GM12801 (cell line): ENCODE results near the gene HMCN2.

Experiments
- TF ChIP-seq, protein P1 (sequence below): IDR thresholded peaks from one replicate; pipeline ENCODE4 v1.5.1; 2011; ENCODE audit warnings: control low read depth; ENCODE audit not compliant: insufficient read length; ENCODE audit errors: extremely low read depth

The HMCN2 gene

DNA sequence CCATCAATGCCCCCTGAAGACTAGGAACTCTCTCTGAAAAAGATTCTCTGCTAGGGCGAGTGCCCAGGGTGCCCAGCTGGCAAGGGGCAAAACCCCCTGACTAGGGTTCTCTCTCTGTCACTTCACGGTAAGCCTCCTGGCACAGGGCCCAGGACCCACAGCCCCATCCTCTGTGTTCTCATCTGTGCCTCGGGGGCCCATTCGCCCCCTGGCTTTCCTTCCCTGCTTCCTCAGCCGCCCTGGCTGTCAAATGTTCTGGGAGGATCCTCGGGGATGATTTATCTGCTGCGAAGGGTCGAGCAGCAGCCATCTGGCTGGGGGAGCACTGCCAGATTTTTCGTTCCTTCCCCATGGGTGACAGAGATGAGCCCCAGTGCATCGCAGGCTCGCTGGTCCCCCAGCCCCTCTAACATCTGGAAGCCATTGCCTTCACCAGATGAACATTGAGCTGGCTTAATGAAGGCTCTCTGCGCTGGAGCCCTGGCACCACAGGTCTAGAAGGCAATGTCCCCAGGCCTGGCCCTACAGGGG lies 24.2 kb downstream of the HMCN2 start:
- TF ChIP-seq, protein P1, sequence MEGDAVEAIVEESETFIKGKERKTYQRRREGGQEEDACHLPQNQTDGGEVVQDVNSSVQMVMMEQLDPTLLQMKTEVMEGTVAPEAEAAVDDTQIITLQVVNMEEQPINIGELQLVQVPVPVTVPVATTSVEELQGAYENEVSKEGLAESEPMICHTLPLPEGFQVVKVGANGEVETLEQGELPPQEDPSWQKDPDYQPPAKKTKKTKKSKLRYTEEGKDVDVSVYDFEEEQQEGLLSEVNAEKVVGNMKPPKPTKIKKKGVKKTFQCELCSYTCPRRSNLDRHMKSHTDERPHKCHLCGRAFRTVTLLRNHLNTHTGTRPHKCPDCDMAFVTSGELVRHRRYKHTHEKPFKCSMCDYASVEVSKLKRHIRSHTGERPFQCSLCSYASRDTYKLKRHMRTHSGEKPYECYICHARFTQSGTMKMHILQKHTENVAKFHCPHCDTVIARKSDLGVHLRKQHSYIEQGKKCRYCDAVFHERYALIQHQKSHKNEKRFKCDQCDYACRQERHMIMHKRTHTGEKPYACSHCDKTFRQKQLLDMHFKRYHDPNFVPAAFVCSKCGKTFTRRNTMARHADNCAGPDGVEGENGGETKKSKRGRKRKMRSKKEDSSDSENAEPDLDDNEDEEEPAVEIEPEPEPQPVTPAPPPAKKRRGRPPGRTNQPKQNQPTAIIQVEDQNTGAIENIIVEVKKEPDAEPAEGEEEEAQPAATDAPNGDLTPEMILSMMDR: no peak

DNA sequence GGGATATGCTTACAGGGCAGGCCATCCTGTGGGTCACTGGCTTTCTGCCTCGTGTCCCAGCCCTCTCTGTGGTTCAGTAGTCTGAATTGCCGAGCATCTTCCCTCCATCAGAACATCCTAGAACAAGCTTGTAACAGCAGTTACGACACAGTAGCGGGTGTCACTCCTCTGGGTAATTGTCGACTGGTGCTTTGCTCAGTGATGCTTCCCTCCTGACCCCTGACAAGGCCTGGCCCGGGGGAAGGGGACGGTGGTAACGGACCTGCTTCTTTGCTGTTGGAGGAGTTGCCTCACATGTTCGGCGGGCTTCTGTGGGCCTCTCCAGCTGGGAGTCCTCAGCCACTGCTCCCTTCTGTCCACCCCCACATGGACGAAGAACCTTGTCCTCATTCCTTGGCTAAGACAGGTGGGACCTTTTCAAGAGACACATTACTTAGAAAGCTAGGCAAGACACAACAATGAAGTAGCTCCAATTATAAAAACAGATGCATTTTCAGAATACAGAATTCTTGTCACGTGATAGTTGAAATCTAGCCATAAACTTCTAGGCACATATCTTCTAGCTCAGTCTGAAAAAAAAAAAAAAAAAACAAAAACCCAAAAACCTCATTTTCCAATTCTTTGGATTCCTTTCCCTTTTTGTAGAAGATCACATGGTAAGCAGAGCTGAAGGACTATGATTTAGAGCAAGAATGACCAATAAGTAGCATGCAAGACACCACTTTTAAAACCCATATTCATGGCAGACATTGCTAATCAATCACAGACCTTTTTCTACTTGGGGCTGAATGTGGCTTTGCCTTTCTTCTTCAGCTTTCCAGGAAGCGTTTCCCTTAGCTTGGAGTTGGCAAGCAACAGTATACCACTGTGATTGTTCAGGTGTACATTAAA lies 25.0 kb downstream of the HMCN2 start:
- TF ChIP-seq, protein P1: no peak

DNA sequence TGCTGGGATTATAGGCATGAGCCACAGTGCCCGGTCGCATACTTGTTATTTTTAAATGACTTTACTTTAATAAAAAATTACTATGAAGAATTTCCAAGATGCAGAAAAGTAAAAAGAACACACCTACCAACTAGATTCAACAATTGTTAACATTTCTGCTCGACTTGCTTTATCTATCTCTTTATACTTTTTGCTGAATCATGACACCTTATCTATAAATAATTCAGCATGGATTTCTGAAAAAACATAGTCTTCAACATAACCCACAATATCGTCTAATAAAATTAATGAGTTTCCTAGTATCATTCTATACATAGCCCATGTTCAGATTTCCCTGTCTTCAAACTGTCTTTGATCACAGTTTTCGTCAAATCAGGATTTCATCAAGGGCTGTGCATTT lies 25.9 kb downstream of the HMCN2 start:
- TF ChIP-seq, protein P1: no peak

DNA sequence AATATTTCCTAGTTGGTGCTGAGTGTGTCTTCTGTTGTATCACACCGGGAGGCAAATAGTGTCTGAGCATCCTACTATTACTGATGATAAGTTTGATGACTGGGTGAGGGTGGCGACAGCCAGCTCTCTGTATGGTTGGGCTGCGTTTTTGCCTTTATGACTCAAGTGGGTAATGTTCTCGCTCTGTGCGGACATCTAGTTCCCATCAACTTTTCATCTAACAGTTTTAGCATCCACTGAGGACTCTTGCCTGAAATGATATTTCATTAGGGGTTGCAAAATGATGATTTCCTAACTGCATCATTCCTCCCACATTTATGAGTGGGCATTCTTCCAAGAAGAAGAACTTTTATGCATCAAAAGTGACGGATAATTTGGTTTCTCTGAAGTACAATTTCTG lies 26.5 kb downstream of the HMCN2 start:
- TF ChIP-seq, protein P1: no peak

DNA sequence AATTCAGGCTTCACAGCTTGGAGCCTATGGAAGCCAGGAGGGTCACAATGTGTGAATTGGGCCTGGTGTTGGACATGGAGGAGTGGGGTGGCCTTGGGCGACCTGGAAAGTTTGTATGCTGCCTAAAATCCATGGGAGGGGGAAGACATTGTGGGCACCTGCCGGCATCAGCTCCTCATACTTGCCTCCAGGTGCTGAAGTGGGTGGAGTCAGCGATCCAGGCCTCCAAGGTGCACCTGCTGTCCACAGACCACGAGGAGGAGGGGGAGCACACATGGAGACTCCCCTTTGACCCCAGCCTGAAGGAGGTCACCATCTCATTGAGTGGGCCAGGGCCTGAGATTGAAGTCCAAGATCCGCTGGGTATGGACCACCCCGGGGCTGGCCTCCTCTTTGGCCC lies 29.1 kb downstream of the HMCN2 start:
- TF ChIP-seq, protein P1: no peak

DNA sequence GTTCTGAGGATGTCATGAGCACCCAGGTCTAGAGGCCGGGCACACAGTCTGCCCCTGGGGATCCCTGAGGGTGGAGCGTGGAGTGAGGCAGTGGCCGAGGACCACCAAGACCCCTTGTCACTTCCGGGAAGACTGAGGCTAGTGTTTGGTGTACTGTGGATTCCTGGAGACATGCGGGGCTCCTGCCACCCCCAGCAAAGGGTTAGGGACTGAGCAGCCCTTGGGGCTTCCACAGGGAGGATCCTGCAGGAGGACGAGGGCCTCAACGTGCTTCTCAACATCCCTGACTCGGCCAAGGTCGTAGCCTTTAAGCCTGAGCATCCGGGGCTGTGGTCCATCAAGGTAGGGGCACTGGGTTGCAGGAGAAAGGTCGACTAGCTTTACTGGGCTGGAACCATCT lies 29.9 kb downstream of the HMCN2 start:
- TF ChIP-seq, protein P1: no peak

DNA sequence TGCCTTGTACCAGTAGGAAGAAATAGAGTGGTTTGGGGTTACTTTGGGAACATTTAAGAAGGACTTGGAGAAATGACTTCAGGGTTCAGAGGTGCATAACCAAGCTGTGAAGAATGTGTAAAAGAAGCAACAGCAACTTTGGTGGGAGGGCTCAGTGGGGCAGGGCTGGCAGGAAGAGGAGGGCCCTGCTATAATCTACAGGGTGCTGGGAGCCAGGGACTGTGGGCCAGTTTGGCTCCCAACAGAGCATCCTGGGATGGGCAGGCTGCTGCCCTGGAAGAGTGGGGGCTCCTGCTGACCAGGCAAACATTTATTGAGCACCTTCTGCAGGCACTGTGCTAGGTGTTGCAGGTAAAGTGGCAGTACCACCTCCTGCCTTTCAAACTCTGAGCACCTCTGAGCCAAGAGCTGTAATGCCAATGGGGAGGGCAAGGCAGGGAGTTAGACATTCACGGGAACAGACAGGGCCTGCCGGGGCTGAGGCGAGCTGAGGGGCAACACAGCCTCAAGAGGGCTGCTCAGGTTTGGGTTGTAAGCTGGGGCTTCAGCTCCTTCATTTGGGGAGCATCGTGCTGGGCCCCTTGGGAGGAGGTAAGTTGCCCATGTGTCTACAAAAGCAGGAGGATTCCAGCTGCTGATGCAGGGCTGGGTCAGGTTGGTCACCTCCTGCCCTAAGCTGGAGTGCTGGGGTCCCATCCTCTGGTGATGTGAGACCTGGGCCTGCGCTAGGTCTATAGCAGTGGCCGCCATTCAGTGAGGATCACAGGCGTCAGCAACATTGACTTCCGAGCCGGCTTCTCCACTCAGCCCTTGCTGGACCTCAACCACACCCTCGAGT lies 30.6 kb downstream of the HMCN2 start:
- TF ChIP-seq, protein P1: no peak
